Left cardiac atrium (tissue), 4 donors: Measurements from ENCODE around the gene POLL. TPM values are rescaled to one million over a fixed set of nuclear protein-coding genes. Genes with fewer than 3 reads are reported as not detected.

Experiments
- ATAC-seq, 2 donors: fragments of 200-7000 bp; cut with Tn5 transposase; one replicate each; pipeline ENCODE4 v1.9.1; 2020; ENCODE audit warnings: mild to moderate bottlenecking in 2 of 2, moderate library complexity in 2 of 2
- DNase-seq: peaks from one replicate; pipeline ENCODE4 v3.0.0-alpha.2; 2020
- intact Hi-C, 2 donors: fragments of 100-400 bp; cut with DNase I; formaldehyde crosslinking; loops; one replicate each; pipeline versions ENCODE4 v1.14.1 to v1.15.1; 2022 to 2023
- microRNA-seq, 2 donors: library from miRNA; unstranded; fragments of <30 nt; microRNA quantifications; one replicate each; pipeline ENCODE4 v1.2.0, GENCODE V29; 2020
- total RNA-seq, 2 donors: library from RNA; stranded (reverse); fragmentation: NEBNext Ultra II Directional; extraction: Animal tissue kit (Norgen Biotek cat#: 25700); gene quantifications; one replicate each; pipeline ENCODE4 v1.2.1, GENCODE V29; 2021
- donor health status: DM: no; HTN: yes; CAD: no.
- donor health status: DM: no; HTN: yes; CAD: no; lungs with severe emphysema.
- donor health status: DM: yes; HTN: yes; CAD: no.
- donor health status: Dilated cardiomyopathy.

Gene POLL
- total RNA-seq, 2 donors from 2014 or later: 16.2 to 19.3 TPM

DNA sequence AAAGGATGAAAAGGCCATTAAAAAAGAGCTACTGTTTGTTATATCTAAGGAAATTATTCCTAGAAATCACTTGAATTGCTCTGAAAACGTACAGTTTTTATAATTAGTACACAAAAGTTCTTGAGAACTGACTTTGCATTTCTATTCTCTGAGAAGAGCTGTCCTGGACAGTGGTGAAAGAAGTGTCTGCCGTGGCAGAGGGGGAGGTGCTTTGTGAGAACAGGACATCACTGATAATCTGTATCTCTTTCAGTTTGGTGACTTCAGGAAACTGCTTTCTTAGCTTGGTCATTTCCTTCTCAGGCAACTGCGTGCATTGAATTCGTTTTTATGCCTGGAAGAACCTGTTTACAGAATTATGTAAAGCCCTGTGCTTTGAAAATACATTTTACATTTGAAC lies 52.1 kb downstream of the POLL start:
- DNase-seq (no peak), ATAC-seq (no peak)
- intact Hi-C loops: no loop called here

- intact Hi-C loops: no loop called here
- no peak for DNase-seq
- no peak for ATAC-seq
These were observed 58.1 kb downstream of the POLL start for GRCh38 chr10:101529725-101530553.

DNA sequence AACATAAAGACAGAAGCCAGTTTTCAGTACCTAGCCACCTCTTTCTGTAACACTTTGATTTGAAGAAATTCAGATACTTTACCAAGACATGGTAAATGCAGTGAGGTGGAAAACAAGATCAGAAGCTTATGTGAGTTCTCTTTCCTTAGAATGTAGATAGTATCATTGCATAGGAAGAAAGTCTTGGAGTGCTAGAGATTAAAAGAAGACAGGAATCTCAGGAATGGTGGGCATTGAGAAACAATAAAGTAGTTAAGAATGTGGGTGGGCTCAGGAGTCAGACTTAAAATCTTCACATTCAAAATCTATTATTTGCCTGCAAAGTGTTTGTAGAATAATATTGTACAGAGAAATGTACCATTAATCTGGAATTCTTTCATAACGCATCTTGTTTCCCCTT lies 58.9 kb downstream of the POLL start:
- intact Hi-C loops: no loop called here
- no peak for ATAC-seq
- no peak for DNase-seq

Small RNA genes within 50 kb of the gene (microRNA-seq; reads per million reads assigned to microRNA genes)
- gene MIR3158-1: 0 reads per million in 2 donors
- gene MIR3158-2: 0 reads per million in 2 donors

Other genes with a start within 250 kb of the POLL start
- 10 to 100 TPM; 26.0 to 26.4 TPM for gene BTRC, start 234.1 kb downstream of the POLL start, total RNA-seq
- 10 to 100 TPM; 15.5 to 17.6 TPM for gene DPCD, start 64 bp upstream of the POLL start, total RNA-seq
- 10 to 100 TPM; 92.0 to 99.0 TPM for gene FBXW4, start 106.9 kb upstream of the POLL start, total RNA-seq
- not detected for gene FGF8, start 187.9 kb upstream of the POLL start, total RNA-seq
- 10 to 100 TPM; 15.2 to 18.8 TPM for gene NPM3, start 195.2 kb upstream of the POLL start, total RNA-seq
- 10 to 100 TPM; 70.4 to 71.4 TPM for gene OGA, start 230.2 kb upstream of the POLL start, total RNA-seq